Measurements from ENCODE around the gene APOBEC3H.

DNA sequence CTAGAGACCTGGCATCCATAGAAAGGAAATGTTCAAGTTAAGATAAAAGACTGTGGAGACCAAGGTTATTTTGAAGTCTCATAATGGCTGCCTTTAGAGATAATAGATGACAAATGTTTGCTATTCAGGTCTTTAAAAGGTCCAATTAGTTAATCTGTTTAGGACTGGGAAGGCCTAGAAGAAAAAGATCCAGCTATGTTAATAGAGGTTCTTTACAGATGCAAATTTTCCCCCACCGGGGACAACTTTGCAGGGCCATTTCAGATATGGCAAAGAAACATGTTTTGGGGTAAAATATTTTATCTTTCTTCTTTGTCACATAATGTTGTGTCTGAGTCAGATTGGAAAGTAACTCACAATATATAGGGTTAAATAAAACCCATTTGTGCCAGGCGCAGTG lies 23.1 kb upstream of the APOBEC3H start:
- TF ChIP-seq CTCF (IDR thresholded peaks at IDR 0.05) (no peak), POLR2A (IDR thresholded peaks at IDR 0.05) (no peak)
